ENCODE measurements around the gene UNC5CL.

DNA sequence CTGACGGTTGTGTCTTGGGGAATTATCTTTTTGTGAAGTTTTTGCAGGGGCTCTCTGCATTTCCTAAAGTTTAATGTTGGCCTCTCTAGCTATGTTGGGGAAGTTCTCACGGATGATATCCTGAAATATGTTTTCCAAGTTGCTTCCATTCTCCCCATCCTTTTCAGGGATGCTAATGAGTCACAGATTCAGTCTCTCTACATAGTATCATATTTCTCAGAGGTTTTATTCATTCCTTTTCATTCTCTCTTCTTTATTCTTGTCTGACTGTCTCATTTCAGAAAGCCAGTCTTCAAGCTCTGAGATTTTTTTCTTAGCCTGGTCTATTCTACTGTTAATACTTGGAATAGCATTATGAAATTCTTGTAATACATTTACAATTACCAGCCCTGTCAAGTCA, 61.3 kb downstream of the UNC5CL start:
- TF ChIP-seq, protein P1, sequence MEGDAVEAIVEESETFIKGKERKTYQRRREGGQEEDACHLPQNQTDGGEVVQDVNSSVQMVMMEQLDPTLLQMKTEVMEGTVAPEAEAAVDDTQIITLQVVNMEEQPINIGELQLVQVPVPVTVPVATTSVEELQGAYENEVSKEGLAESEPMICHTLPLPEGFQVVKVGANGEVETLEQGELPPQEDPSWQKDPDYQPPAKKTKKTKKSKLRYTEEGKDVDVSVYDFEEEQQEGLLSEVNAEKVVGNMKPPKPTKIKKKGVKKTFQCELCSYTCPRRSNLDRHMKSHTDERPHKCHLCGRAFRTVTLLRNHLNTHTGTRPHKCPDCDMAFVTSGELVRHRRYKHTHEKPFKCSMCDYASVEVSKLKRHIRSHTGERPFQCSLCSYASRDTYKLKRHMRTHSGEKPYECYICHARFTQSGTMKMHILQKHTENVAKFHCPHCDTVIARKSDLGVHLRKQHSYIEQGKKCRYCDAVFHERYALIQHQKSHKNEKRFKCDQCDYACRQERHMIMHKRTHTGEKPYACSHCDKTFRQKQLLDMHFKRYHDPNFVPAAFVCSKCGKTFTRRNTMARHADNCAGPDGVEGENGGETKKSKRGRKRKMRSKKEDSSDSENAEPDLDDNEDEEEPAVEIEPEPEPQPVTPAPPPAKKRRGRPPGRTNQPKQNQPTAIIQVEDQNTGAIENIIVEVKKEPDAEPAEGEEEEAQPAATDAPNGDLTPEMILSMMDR (conservative IDR thresholded peaks at IDR 0.05; ENCODE audit: low read length): no peak
- no peak for TF ChIP-seq EZH2phosphoT487 (IDR thresholded peaks at IDR 0.05; ENCODE audit: borderline replicate concordance, low read depth, low read length)

Measured in OCI-LY7 (cell line).